K562 (cell line): ENCODE data around the gene SERINC3. TPM values are rescaled to one million over a fixed set of nuclear protein-coding genes. Genes with fewer than 3 reads are reported as not detected.
A peak's percentile ranks its signal among the peaks of the same experiment; 100 is the strongest.

ENCODE experiments used
- BMI1 ChIP-seq: fragments of 150-350 bp; IDR thresholded peaks from 2 replicates; pipeline ENCODE4 v1.6.1; 2014; ENCODE audit warnings: low read length
- DDX20 ChIP-seq: fragments of 450-650 bp; IDR thresholded peaks from 2 replicates; pipeline ENCODE4 v1.6.1; 2016; ENCODE audit warnings: missing genetic modification characterization, low read depth, mild to moderate bottlenecking, missing compliant biosample characterization, moderate library complexity
- GTF2F1 ChIP-seq: IDR thresholded peaks from 2 replicates; pipeline ENCODE4 v1.6.1; 2011; ENCODE audit warnings: low read depth, low read length, improper control_type of control experiment
- HLTF ChIP-seq: fragments of 450-650 bp; IDR thresholded peaks from 2 replicates; pipeline ENCODE4 v1.6.1; 2016
- MEF2D ChIP-seq: conservative IDR thresholded peaks from 2 replicates; pipeline ENCODE4 v1.6.1; 2016; ENCODE audit warnings: low read depth, missing genetic modification characterization, missing compliant biosample characterization
- PHF8 ChIP-seq: fragments of 200-600 bp; sonication (generic); IDR thresholded peaks from 2 replicates; pipeline ENCODE4 v1.6.1; 2012; ENCODE audit warnings: mixed run types, mild to moderate bottlenecking, inconsistent platforms, low read length, moderate library complexity, borderline replicate concordance
- SAP30 ChIP-seq: fragments of 200-600 bp; sonication (generic); IDR thresholded peaks from 2 replicates; pipeline ENCODE4 v1.6.1; 2012; ENCODE audit warnings: borderline replicate concordance, low read depth, mild to moderate bottlenecking, moderate library complexity, low read length, control low read depth, inconsistent platforms; ENCODE audit not compliant: insufficient read depth, poor library complexity, severe bottlenecking
- SRSF7 ChIP-seq: fragments of 200-400 bp; formaldehyde crosslinking; optimal IDR thresholded peaks from 2 replicates; pipeline ENCODE3; 2017; ENCODE audit warnings: mild to moderate bottlenecking, low read depth, low read length
- U2AF2 ChIP-seq: fragments of 200-400 bp; formaldehyde crosslinking; optimal IDR thresholded peaks from 2 replicates; pipeline ENCODE3; 2017; ENCODE audit warnings: low read depth, mild to moderate bottlenecking, low read length
- ZKSCAN3 ChIP-seq: fragments of 250-450 bp; sonication (Bioruptor Pico); IDR thresholded peaks from 2 replicates; pipeline ENCODE4 v1.4.0; 2020
- ZNF165 ChIP-seq: fragments of 250-450 bp; sonication (Bioruptor Pico); IDR thresholded peaks from 2 replicates; pipeline ENCODE4 v1.4.0; 2020; ENCODE audit warnings: borderline replicate concordance
- ZNF197 ChIP-seq: fragments of 200-800 bp; sonication (Bioruptor generic); IDR thresholded peaks from 2 replicates; pipeline ENCODE4 v1.6.1; 2016; ENCODE audit warnings: low read depth, missing genetic modification characterization, missing compliant biosample characterization
- ZNF696 ChIP-seq: fragments of 250-450 bp; sonication (Bioruptor Pico); conservative IDR thresholded peaks from 2 replicates; pipeline ENCODE4 v1.4.0; 2020; ENCODE audit warnings: mild to moderate bottlenecking, moderate library complexity
- ZSCAN32 ChIP-seq: fragments of 450-650 bp; formaldehyde crosslinking; IDR thresholded peaks from 2 replicates; pipeline ENCODE4 v1.4.0; 2020; ENCODE audit warnings: mild to moderate bottlenecking, moderate library complexity
- polyA plus RNA-seq, 8 experiments: library from polyadenylated mRNA; depleted of rRNA in 4 of 8; stranded (reverse) in 5 of 8; unstranded in 3 of 8; fragments of >200 nt; fragmentation: Nextera tagmentation in 2 of 8; fragmentation: Illumina TruSeq in 1 of 8; extraction: Ambion mirVana in 2 of 8; extraction: Trizol in 1 of 8; gene quantifications; 2 replicates each; pipeline versions ENCODE4 v1.2.1 to v1.2.3, GENCODE V29; 2011 to 2014; ENCODE audit warnings: inconsistent platforms in 1 of 8, missing spikeins in 1 of 8
- total RNA-seq, 7 experiments: library from RNA; depleted of rRNA in 6 of 7; stranded (reverse); fragments of >200 nt in 6 of 7; fragmentation: Illumina TruSeq in 2 of 7; extraction: Trizol in 2 of 7; gene quantifications; 2 replicates each; pipeline versions ENCODE4 v1.2.1 to v1.2.3, GENCODE V29; 2011 to 2021; ENCODE audit warnings: low replicate concordance in 1 of 7
- TF ChIP-seq, protein P1 (sequence below): fragments of 250-450 bp; sonication (Bioruptor Pico); IDR thresholded peaks from 2 replicates; pipeline ENCODE4 v1.9.0; 2021; ENCODE audit warnings: mild to moderate bottlenecking, inconsistent platforms

Gene SERINC3
- total and polyA plus RNA-seq, 9 of the 15 experiments (the other 6 are each of a cell fraction or from before 2014, with no cell fraction given): 24.7 to 107 (median 48.8) TPM

DNA sequence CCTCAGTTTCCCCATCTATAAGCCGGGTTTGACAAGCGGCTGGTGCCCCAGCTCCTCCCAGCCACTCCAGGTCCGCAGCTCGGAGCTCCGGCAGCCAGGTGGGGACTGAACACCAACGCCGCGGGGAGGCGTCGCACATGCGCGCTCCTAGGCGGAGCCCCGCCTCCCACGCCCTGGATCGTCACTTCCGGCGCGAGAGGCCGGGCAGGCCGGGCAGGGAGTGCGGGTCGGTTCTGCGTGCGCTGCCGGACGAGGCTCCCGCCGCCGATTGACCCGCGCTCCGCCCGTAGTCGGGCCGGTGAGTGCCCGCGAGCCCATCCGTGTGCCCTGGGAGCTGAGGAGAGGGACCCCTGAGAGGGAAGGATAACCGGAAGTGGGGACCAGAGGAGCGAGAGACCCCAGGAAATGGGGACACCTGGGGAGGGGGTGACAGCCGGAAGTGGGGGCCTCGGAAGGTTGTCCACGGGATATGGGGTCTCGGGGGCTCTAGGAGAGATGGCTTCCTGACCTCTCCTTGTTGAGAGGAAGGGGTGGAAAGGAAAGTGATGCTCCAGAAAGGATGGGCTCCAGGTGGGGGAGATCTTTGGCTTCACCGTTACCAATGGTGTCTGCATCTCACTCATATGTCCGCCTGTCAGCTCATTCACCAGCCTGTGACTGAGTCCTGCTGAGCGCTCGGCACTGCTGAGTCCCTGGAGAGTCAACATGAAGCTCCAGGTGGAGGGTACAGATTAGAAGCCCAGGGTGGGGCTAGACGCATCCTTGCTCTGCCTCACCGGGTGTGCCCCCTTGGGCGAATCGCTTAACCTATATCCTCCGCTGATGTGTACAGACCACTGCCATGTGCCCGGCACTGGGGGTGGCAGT is 45.9 kb downstream of the SERINC3 start, which contains the start of gene TTPAL (continued):
- TF ChIP-seq, protein P1, sequence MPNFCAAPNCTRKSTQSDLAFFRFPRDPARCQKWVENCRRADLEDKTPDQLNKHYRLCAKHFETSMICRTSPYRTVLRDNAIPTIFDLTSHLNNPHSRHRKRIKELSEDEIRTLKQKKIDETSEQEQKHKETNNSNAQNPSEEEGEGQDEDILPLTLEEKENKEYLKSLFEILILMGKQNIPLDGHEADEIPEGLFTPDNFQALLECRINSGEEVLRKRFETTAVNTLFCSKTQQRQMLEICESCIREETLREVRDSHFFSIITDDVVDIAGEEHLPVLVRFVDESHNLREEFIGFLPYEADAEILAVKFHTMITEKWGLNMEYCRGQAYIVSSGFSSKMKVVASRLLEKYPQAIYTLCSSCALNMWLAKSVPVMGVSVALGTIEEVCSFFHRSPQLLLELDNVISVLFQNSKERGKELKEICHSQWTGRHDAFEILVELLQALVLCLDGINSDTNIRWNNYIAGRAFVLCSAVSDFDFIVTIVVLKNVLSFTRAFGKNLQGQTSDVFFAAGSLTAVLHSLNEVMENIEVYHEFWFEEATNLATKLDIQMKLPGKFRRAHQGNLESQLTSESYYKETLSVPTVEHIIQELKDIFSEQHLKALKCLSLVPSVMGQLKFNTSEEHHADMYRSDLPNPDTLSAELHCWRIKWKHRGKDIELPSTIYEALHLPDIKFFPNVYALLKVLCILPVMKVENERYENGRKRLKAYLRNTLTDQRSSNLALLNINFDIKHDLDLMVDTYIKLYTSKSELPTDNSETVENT (CRISPR knock-in tag): peak; percentile 85; the same call in 1 of the 2 replicates
- peak; percentile 100 for TF ChIP-seq PHF8
- peak; percentile 72 for TF ChIP-seq SAP30
- TF ChIP-seq U2AF2: no peak
- no peak for TF ChIP-seq ZNF197
- 0 out of 2 replicates have a peak, but pooled peaks have one; percentile 30 for TF ChIP-seq GTF2F1
- no peak for TF ChIP-seq MEF2D (tag)
- TF ChIP-seq SRSF7: no peak
- no peak for TF ChIP-seq ZNF696
- TF ChIP-seq DDX20: no peak
- no peak for TF ChIP-seq ZKSCAN3 (CRISPR knock-in tag)
- TF ChIP-seq HLTF: 0 out of 2 replicates have a peak, but pooled peaks have one; percentile 49
- 0 out of 2 replicates have a peak, but pooled peaks have one; percentile 25 for TF ChIP-seq ZSCAN32 (CRISPR knock-in tag)
- TF ChIP-seq ZNF165 (CRISPR knock-in tag): no peak
- TF ChIP-seq BMI1: no peak
